OCI-LY1 (cell line): ENCODE measurements around the gene NAA10.
A peak's percentile ranks its signal among the peaks of the same experiment; 100 is the strongest.

Experiments used
- H2AFZ ChIP-seq: fragments of 200-600 bp; sonication (generic), shearing (Covaris generic); 2 replicates; pipeline ENCODE4 v1.6.0; 2014; ENCODE audit warnings: antibody characterized with exemption, mild to moderate bottlenecking, low read length
- H3F3A ChIP-seq: fragments of 200-600 bp; sonication (generic), shearing (Covaris generic); 2 replicates; pipeline ENCODE4 v1.6.0; 2014; ENCODE audit warnings: mild to moderate bottlenecking, antibody characterized with exemption, low read length, moderate library complexity; ENCODE audit not compliant: insufficient read depth
- H3K27ac ChIP-seq: fragments of 200-600 bp; sonication (generic); 2 replicates; pipeline ENCODE4 v1.5.1; 2014; ENCODE audit warnings: low read length, mixed run types, mild to moderate bottlenecking, low read depth; ENCODE audit not compliant: poor library complexity, severe bottlenecking
- H3K27me3 ChIP-seq: fragments of 200-600 bp; sonication (generic); 2 replicates; pipeline ENCODE4 v1.6.0; 2014; ENCODE audit warnings: antibody characterized with exemption, mild to moderate bottlenecking, low read length, moderate library complexity; ENCODE audit not compliant: insufficient read depth
- H3K36me3 ChIP-seq: fragments of 200-600 bp; sonication (generic); 2 replicates; pipeline ENCODE4 v1.6.1; 2014; ENCODE audit warnings: mild to moderate bottlenecking, antibody characterized with exemption, low read length, moderate library complexity, mixed read lengths; ENCODE audit not compliant: insufficient read depth
- H3K4me1 ChIP-seq: fragments of 200-600 bp; sonication (generic); 2 replicates; pipeline ENCODE4 v1.5.1; 2014; ENCODE audit warnings: mild to moderate bottlenecking, low read length, moderate library complexity; ENCODE audit not compliant: insufficient read depth, severe bottlenecking
- H3K4me2 ChIP-seq: fragments of 200-600 bp; sonication (generic), shearing (Covaris generic); 2 replicates; pipeline ENCODE4 v1.6.1; 2014; ENCODE audit warnings: low read length
- H3K4me3 ChIP-seq: fragments of 200-600 bp; sonication (generic); 2 replicates; pipeline ENCODE4 v1.5.1; 2014; ENCODE audit warnings: low read length, low read depth, mild to moderate bottlenecking, mixed read lengths; ENCODE audit not compliant: poor library complexity, severe bottlenecking
- H3K79me2 ChIP-seq: fragments of 200-600 bp; shearing (Covaris generic); 2 replicates; pipeline ENCODE4 v1.6.1; 2016; ENCODE audit warnings: mixed run types, low read length, mixed read lengths; ENCODE audit not compliant: insufficient read depth
- H3K9ac ChIP-seq: fragments of 200-600 bp; sonication (generic), shearing (Covaris generic); 2 replicates; pipeline ENCODE4 v1.6.1; 2014; ENCODE audit warnings: mild to moderate bottlenecking, low read length, mixed read lengths
- H3K9me2 ChIP-seq: fragments of 200-600 bp; sonication (generic), shearing (Covaris generic); 2 replicates; pipeline ENCODE4 v1.6.1; 2014; ENCODE audit warnings: low read depth, mild to moderate bottlenecking, low read length, mixed read lengths
- H3K9me3 ChIP-seq: fragments of 200-600 bp; shearing (Covaris generic); 2 replicates; pipeline ENCODE4 v1.6.1; 2014; ENCODE audit warnings: low read length, mixed read lengths
- H4K20me1 ChIP-seq: fragments of 200-600 bp; sonication (generic), shearing (Covaris generic); 2 replicates; pipeline ENCODE4 v1.6.0; 2016; ENCODE audit warnings: mild to moderate bottlenecking, low read length; ENCODE audit not compliant: insufficient read depth
- CTCF ChIP-seq: fragments of 200-600 bp; sonication (generic), shearing (Covaris generic); IDR thresholded peaks from 2 replicates; pipeline ENCODE4 v1.5.1; 2017; ENCODE audit warnings: mild to moderate bottlenecking, antibody characterized with exemption, low read length, moderate library complexity, mixed read lengths
- EZH2 ChIP-seq: fragments of 200-600 bp; sonication (generic), shearing (Covaris generic); IDR thresholded peaks from 2 replicates; pipeline ENCODE4 v1.8.0; 2017; ENCODE audit warnings: borderline replicate concordance, mixed run types, mild to moderate bottlenecking, antibody characterized with exemption, low read length, moderate library complexity, mixed read lengths

NAA10 gene

GRCh38 chrX:153927922-153928760, 6.7 kb downstream of the NAA10 start:
- no peaks in the 10 kb centered on the region for H3K27me3 ChIP-seq
- H2AFZ ChIP-seq: no peak overlapping the region
- H3F3A ChIP-seq: no peaks in the 10 kb centered on the region
- no peaks in the 10 kb centered on the region for H3K9me2 ChIP-seq
- H4K20me1 ChIP-seq: no peaks in the 10 kb centered on the region
- H3K4me3 ChIP-seq: peak overlapping the region; percentile 95
- peaks cover 31% of the 10 kb centered on the region; the same call in 1 of the 2 replicates for H3K36me3 ChIP-seq
- TF ChIP-seq EZH2 (no peak), CTCF (peak; percentile 9; the same call in 1 of the 2 replicates)
- no peaks in the 10 kb centered on the region for H3K79me2 ChIP-seq
- H3K4me1 ChIP-seq: peaks cover 55% of the 10 kb centered on the region
- no peaks in the 10 kb centered on the region for H3K9me3 ChIP-seq
- peak overlapping the region; percentile 95 for H3K4me2 ChIP-seq
- peak overlapping the region; percentile 97 for H3K9ac ChIP-seq
- H3K27ac ChIP-seq: peak overlapping the region; percentile 100

DNA sequence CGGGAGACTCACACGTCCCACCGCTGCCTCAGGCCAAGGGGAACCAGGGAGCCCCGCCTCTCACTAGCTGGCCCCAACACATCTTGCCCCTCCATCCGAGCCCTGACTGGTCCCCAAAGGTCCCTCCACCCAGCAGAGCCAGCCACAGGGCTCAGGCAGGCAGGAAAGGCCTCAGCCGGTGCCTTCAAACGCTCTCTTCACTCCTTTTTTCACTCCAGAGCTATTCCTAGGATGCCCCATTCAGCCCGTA, 7.2 kb downstream of the NAA10 start:
- TF ChIP-seq CTCF: no peak
- H3K27me3 ChIP-seq: no peaks in the 10 kb centered on the region
- H3K9ac ChIP-seq: peak overlapping the region; percentile 97
- H3K9me2 ChIP-seq: no peaks in the 10 kb centered on the region
- no peaks in the 10 kb centered on the region for H3F3A ChIP-seq
- H3K4me2 ChIP-seq: peak overlapping the region; percentile 95
- peak overlapping the region; percentile 95 for H3K4me3 ChIP-seq
- peaks cover 59% of the 10 kb centered on the region for H3K4me1 ChIP-seq
- H2AFZ ChIP-seq: no peak overlapping the region
- no peaks in the 10 kb centered on the region for H4K20me1 ChIP-seq
- peak overlapping the region; percentile 100 for H3K27ac ChIP-seq
- no peaks in the 10 kb centered on the region for H3K79me2 ChIP-seq
- H3K9me3 ChIP-seq: no peaks in the 10 kb centered on the region
- H3K36me3 ChIP-seq: peaks cover 31% of the 10 kb centered on the region; the same call in 1 of the 2 replicates

DNA sequence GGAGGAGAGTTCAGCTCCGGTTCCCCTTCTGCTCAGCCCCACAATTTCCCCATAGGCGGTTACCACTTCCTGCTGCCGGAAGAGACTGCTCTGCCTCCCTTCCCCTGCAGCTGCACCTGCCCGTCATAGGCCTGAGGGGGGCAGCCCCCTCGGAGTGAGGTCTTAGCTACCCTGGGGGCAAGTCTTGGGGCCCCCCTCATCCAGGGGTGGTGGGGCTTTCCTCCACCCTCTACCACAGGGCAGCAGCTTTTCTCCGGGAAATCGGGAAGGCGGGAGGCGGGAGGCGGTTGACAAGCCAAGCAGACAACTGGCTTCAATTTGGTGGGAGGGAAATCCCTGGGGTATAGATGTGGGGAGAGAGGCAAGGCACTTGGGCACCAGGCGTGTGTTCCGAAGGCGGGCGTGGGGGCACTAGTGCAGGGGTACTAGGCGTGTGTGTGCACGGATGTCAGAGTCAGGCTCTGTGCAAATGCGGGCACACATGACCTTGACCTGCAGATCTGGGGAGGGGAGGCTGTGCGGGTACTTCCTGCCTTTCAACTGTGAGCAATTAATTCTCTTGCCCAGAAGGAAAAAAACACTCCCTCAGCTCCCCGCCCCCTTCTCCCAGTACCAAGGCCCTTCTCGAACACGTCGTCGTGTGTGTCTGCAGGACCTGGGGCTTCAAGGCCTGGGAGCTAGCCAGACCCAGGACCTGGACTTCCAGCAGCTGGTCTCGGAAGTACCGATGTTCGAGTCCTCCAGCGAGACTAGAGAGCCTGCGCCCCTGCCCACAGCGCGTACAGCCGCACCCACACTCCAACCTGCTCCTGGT, 7.8 kb downstream of the NAA10 start:
- Histone ChIP-seq H3K9me3 (no peaks in the 10 kb centered on the region), H3K27ac (peak overlapping the region; percentile 100), H3F3A (no peaks in the 10 kb centered on the region), H3K4me2 (peak overlapping the region; percentile 95), H3K79me2 (no peaks in the 10 kb centered on the region), H3K36me3 (peaks cover 26% of the 10 kb centered on the region; the same call in 1 of the 2 replicates), H3K27me3 (no peaks in the 10 kb centered on the region), H3K4me1 (peaks cover 59% of the 10 kb centered on the region), H2AFZ (no peak overlapping the region), H3K9ac (peak overlapping the region; percentile 97), H3K4me3 (peak overlapping the region; percentile 95), H4K20me1 (no peaks in the 10 kb centered on the region), H3K9me2 (no peaks in the 10 kb centered on the region)
- TF ChIP-seq EZH2 (no peak), CTCF (no peak)
